GM21786 (cell line): Measurements from ENCODE around the gene PRM1.
"Not testable (repeated sequence)": the region's sequence is repeated elsewhere in the genome, so short reads cannot be mapped to it uniquely, and the experiment has no call there.

Experiments used
- ATAC-seq: cut with Tn5 transposase; IDR thresholded peaks from one replicate; pipeline ENCODE4 v1.9.1; 2021; ENCODE audit not compliant: unreplicated experiment

Gene PRM1

GRCh38 chr16:11298143-11298900 lies 17.2 kb upstream of the PRM1 start:
- ATAC-seq: no peak

GRCh38 chr16:11297492-11298142 lies 16.5 kb upstream of the PRM1 start:
- peak; percentile 80 for ATAC-seq

- no peak for ATAC-seq
These were observed 15.8 kb upstream of the PRM1 start for GRCh38 chr16:11296706-11297491.

- no peak for ATAC-seq
These were observed 15.2 kb upstream of the PRM1 start for GRCh38 chr16:11296351-11296705.

GRCh38 chr16:11295672-11296071 lies 14.5 kb upstream of the PRM1 start:
- ATAC-seq: no peak

- no peak for ATAC-seq
These were observed 11.1 kb upstream of the PRM1 start for GRCh38 chr16:11292076-11292748.

GRCh38 chr16:11291091-11291703 lies 10.1 kb upstream of the PRM1 start:
- ATAC-seq: no peak

- ATAC-seq: no peak
These were observed 9.2 kb upstream of the PRM1 start for GRCh38 chr16:11290102-11290893.

GRCh38 chr16:11289696-11290095 lies 8.6 kb upstream of the PRM1 start:
- ATAC-seq: not testable (repeated sequence)

GRCh38 chr16:11289202-11289601 lies 8.1 kb upstream of the PRM1 start:
- no peak for ATAC-seq

GRCh38 chr16:11285842-11286241 lies 4.7 kb upstream of the PRM1 start:
- ATAC-seq: no peak

GRCh38 chr16:11283820-11284248 lies 2.7 kb upstream of the PRM1 start:
- no peak for ATAC-seq

GRCh38 chr16:11278681-11279628 lies 2.2 kb downstream of the PRM1 start:
- ATAC-seq: no peak

- no peak for ATAC-seq
These were observed 3.4 kb downstream of the PRM1 start for GRCh38 chr16:11277607-11278337.

- ATAC-seq: no peak
These were observed 4.1 kb downstream of the PRM1 start for GRCh38 chr16:11276896-11277593.

- no peak for ATAC-seq
These were observed 4.8 kb downstream of the PRM1 start, which contains the start of gene PRM2 for GRCh38 chr16:11276143-11276895. Gene PRM2 (minus strand): TSS chr16:11276480. CDS start chr16:11276370, 110 bp downstream.

- no peak for ATAC-seq
These were observed 6.2 kb downstream of the PRM1 start for GRCh38 chr16:11274964-11275363.
